PC-3 (cell line): ENCODE results near the gene TMEM114.

ENCODE experiments used
- EZH2 ChIP-seq: fragments of 300-600 bp; sonication (generic); IDR thresholded peaks from one replicate; pipeline ENCODE4 v1.6.1; 2017; ENCODE audit warnings: antibody characterized with exemption, mild to moderate bottlenecking, low read length; ENCODE audit not compliant: unreplicated experiment
- TF ChIP-seq, protein P1 (sequence below): fragments of 300-600 bp; sonication (generic); conservative IDR thresholded peaks from 2 replicates; pipeline ENCODE4 v1.5.1; 2017; ENCODE audit warnings: antibody characterized with exemption, low read depth, mild to moderate bottlenecking, low read length

DNA sequence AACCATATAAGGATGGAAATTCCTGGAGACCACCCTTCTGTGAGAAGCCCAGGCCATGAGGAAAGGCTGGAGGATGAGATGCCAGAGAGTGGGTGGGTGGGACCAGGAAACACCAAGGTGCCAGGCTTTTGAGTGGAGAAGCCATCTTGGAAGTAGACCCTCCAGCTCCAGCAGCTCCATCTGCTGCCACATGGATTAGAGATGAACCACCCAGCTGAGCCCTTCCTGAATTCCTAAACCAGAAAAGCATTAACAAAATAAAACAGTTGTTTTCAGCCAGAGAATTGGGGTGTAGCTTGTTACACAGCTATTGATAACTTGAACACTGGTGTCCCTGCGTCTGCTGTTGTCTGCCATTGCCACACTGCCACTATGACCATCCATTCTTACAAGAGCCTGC lies 6.3 kb upstream of the TMEM114 start:
- TF ChIP-seq EZH2 = no peak
- TF ChIP-seq, protein P1, sequence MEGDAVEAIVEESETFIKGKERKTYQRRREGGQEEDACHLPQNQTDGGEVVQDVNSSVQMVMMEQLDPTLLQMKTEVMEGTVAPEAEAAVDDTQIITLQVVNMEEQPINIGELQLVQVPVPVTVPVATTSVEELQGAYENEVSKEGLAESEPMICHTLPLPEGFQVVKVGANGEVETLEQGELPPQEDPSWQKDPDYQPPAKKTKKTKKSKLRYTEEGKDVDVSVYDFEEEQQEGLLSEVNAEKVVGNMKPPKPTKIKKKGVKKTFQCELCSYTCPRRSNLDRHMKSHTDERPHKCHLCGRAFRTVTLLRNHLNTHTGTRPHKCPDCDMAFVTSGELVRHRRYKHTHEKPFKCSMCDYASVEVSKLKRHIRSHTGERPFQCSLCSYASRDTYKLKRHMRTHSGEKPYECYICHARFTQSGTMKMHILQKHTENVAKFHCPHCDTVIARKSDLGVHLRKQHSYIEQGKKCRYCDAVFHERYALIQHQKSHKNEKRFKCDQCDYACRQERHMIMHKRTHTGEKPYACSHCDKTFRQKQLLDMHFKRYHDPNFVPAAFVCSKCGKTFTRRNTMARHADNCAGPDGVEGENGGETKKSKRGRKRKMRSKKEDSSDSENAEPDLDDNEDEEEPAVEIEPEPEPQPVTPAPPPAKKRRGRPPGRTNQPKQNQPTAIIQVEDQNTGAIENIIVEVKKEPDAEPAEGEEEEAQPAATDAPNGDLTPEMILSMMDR = no peak
